HS-27A (cell line): ENCODE results near the gene TNXB.
"Not testable (repeated sequence)": the region's sequence is repeated elsewhere in the genome, so short reads cannot be mapped to it uniquely, and the experiment has no call there.

Experiments used
- DNase-seq: peaks from one replicate; pipeline ENCODE4 v3.0.0-alpha.2; 2012; ENCODE audit warnings: low read depth, missing footprints

The TNXB gene

DNA sequence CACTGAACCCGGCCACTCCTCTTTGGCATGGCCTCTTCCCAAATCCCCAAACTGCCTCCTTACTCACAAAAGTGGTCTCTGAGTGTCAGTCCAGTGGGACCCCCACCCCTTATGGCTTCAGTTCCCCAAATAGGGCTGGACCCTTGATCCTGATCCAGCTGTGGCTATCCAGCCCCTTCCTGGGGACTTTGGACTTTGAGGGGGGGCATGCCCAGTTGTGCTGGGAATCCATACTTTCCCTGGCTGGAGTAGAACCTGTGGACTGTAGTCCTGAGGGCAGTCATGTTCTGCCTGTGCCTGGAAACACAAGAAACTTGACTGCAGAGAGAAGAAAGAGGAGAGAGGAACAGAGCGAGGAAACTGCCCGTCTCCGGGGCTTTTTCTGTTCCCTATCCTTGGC is 104.7 kb downstream of the TNXB start:
- not testable (repeated sequence) for DNase-seq

DNA sequence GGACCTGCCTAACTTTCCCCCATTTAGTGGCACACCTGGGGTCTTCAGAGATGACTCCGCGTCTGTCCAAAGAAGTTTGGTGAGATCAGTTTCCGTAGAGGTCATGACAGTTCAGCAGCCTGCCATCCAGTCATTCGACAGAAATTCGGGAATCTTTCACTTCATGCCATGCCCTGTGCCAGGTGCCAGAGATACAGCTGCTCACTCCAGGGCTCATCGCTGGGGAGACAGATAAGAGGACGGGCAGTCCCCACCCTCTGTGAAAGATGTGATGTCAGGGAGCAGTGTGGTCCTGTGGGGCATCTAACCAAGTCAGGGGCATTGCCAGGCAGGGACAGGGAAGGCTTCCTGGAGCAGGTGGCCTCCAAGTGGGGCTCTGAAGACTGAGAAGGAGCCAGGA is 105.8 kb downstream of the TNXB start:
- DNase-seq, result not testable (repeated sequence)

DNA sequence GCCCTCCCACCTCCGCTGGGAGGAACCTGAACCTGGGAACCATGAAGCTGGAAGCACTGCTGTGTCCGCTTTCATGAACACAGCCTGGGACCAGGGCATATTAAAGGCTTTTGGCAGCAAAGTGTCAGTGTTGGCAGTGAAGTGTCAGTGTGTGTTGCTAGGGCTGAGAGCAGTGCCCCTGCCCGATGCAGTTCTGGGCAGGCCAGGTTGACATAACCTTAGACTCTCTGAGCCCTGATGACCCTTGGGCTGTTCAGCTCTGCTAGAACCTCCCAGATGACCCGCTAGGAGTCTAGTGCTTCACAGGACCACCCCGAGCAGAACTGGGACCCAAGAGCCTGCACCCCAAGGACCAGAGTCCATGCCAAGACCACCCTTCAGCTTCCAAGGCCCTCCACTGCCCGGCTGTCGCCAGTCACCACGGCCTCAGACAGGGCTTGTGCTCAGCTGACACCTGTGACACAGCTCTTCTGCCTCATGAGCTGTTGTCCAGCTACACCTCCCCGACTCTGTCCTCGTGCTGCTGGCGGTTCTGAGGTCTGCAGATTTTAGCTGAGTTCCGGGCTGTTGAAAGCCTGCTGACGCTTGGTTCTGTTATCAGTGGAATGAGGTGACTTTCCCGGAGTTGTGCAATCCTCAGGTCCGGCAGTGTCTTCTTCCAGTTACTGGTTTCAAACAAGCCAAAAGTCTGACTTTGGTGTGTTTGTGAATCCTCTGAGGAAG is 106.4 kb downstream of the TNXB start:
- DNase-seq, result not testable (repeated sequence)

DNA sequence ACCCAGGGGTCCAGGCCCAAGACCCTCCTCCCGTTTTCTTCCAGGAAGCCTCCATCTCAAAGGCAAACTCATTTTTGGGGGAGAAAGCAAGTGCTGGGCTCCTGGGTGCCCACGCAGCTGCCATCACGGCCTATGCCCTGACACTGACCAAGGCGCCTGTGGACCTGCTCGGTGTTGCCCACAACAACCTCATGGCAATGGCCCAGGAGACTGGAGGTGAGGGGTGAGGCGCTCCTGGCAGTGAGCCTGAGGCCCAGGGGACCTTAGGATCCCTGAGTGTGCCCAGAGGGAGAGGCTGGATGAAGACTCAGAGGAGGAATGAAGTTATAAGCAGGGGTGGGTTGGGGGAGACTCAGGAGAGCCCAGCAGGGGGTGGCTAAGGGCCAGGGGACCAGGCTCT is 112.8 kb downstream of the TNXB start:
- DNase-seq, result not testable (repeated sequence)

DNA sequence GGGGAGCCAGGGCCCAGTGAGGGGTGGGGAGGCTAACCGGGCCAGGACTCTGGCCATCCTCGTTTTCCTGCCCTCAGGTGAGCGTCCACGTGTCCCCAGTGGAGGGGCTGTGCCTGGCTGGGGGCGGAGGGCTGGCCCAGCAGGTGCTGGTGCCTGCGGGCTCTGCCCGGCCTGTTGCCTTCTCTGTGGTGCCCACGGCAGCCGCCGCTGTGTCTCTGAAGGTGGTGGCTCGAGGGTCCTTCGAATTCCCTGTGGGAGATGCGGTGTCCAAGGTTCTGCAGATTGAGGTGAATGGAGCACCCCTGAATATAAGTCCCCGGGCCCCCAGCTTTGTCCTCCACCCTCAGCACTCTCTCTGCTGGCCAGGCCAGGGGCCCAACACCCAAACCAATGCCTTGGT is 114.7 kb downstream of the TNXB start:
- not testable (repeated sequence) for DNase-seq
